RWPE1 (cell line): ENCODE results near the gene ATP2C2.
"Not testable (repeated sequence)": the region's sequence is repeated elsewhere in the genome, so short reads cannot be mapped to it uniquely, and the experiment has no call there.

ENCODE experiments used
- CTCF ChIA-PET: fragments of 350-600 bp; sonication (Branson Sonifier 250); formaldehyde crosslinking; extraction: SDS; loops from one replicate; lab custom pipeline; 2021; lab: Yijun Ruan, JAX
- POLR2A ChIA-PET: fragments of 400-600 bp; formaldehyde crosslinking; extraction: SDS; loops from one replicate; lab custom pipeline; 2020; ENCODE audit warnings: antibody characterized with exemption; ENCODE audit not compliant: low non-redundant PET; lab: Yijun Ruan, JAX
- DNase-seq: peaks from one replicate; pipeline ENCODE4 v3.0.0; 2012; ENCODE audit warnings: low spot score
- H3K27ac ChIP-seq: fragments of 450-650 bp; 2 replicates; pipeline ENCODE4 v1.5.1; 2017
- TF ChIP-seq, protein P1 (sequence below): fragments of 450-650 bp; conservative IDR thresholded peaks from 2 replicates; pipeline ENCODE4 v1.5.1; 2017; ENCODE audit warnings: low read depth, mild to moderate bottlenecking

The ATP2C2 gene

DNA sequence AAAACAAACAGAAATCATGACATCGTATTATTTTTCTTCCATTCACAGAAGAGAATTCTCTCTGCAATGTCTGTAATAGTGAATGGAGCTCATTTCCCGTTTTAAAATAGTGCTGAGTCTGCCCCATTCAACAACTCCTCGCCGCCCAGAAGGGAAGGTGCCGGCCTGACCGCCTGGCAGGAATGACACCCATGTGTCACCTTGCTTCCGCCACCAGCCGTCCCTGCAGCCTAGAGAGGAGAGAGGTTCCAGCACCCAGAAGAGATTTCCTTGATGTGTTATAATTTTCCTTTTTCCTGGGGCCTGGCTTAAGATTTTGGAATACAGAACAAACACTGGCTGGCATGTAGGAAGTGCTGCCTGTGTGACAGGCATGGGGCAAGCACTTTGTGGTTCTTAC, 76.1 kb downstream of the ATP2C2 start:
- ChIA-PET CTCF (interaction anchor here (0.6 kb wide), 1 partner anchor 24 kb away, joined by 5 read pairs; no protein-coding TSS in a partner anchor), POLR2A (no interaction called here)
- H3K27ac ChIP-seq = no peak overlapping the region
- TF ChIP-seq, protein P1, sequence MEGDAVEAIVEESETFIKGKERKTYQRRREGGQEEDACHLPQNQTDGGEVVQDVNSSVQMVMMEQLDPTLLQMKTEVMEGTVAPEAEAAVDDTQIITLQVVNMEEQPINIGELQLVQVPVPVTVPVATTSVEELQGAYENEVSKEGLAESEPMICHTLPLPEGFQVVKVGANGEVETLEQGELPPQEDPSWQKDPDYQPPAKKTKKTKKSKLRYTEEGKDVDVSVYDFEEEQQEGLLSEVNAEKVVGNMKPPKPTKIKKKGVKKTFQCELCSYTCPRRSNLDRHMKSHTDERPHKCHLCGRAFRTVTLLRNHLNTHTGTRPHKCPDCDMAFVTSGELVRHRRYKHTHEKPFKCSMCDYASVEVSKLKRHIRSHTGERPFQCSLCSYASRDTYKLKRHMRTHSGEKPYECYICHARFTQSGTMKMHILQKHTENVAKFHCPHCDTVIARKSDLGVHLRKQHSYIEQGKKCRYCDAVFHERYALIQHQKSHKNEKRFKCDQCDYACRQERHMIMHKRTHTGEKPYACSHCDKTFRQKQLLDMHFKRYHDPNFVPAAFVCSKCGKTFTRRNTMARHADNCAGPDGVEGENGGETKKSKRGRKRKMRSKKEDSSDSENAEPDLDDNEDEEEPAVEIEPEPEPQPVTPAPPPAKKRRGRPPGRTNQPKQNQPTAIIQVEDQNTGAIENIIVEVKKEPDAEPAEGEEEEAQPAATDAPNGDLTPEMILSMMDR = no peak
- no peak for DNase-seq

- TF ChIP-seq, protein P1 = no peak
- DNase-seq = no peak
- ChIA-PET POLR2A (no interaction called here), CTCF (interaction anchor here (1.3 kb wide), 1 partner anchor 169 kb away, joined by 6 read pairs; no protein-coding TSS in a partner anchor)
- no peak overlapping the region for H3K27ac ChIP-seq
These were observed 77.7 kb downstream of the ATP2C2 start for GRCh38 chr16:84446084-84446483.

DNA sequence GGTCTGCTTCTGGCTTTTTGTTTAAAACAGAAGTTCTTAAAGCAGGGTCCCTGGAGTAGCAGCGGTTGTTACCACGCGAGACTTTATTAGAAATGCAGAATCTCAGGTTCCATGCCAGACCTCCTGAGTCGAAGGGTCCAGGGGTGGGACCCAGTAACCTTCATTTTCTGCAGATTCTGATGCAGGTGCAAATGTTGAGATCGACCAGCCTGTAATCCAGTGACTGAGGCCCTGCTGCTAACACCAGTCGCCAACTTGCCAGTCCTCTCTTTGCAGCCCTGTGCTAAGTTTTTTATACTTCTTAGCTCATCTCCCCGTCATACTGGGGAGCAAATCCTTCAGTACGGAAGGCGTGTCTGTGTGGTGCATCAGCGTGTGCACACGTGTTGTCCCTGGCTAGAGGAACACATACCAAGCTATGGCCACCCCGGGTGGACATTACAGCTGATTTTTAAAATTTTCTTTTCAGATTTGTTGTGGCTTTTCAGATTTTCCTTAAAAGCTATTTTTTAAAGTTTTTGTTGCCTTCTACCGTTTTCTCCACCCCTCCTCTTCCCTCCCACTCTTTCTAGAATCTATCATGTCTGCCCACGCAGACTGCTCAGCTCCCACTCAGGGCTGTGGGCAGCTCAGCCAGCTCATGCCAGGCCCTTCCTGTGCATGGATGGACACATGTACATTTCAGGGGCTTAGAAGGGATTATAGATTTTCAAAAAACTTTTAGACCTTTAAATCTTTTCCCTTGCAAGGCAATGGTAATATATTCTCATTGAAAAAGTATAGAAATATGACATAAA, 78.5 kb downstream of the ATP2C2 start:
- CTCF ChIA-PET = interaction anchor here (0.5 to 1.3 kb wide), 2 partner anchors 170 kb away, joined by 3 to 6 read pairs; no protein-coding TSS in a partner anchor
- TF ChIP-seq, protein P1 = no peak
- DNase-seq = no peak
- H3K27ac ChIP-seq = no peak overlapping the region
- POLR2A ChIA-PET = no interaction called here

- no peak for DNase-seq
- ChIA-PET POLR2A (no interaction called here), CTCF (interaction anchor here (0.6 kb wide), 1 partner anchor 177 kb away, joined by 3 read pairs; no protein-coding TSS in a partner anchor)
- H3K27ac ChIP-seq = no peak overlapping the region
- TF ChIP-seq, protein P1 = no peak
These were observed 80.1 kb downstream of the ATP2C2 start for GRCh38 chr16:84448444-84448843.

DNA sequence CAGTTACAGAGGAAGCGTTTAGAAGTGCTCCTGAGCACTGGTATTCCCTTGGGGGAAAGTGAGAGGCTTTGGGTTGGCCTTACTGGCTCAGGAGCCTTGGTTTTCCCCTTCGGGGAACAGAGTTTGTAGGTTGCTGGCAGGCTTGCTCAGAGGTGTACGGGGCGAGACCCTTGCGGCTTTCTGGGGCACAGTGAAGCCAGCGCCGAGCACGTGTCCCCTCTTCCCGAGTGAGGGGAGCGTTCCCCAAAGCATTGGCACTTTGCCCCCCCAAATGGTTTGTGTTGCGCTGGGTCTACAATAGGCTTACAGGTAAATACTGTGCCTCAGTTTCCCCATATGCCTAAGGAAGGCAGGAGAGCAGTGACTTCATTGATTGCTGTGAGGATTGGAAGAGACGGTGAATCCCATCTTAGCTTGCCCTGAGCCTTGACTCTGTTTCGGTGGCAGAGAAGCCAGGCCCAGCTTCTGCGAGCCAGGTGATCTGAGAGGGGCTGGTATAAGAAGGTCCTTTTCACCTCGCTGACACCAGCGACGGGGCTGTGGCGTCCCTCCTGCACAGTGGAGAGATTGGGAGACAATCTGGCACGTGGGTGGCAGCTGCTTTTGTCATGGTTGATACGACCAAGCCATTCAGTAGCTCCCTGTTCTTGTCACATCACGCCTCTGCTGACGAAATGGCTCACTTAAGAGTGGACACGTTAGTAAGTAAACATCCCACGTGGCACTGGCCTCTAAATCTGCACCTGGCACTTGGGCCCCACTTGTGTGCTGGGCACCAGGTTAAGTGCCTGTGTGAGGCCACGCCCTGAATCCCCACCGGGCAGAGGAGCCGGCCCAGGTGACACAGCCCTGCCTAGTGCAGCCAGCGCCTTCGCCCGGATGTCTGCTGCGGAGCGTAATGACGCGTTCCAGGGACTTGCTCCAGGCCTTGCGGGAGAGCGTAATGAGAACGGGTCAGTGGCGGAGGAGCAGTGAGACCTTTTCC, 81.1 kb downstream of the ATP2C2 start:
- no peak overlapping the region for H3K27ac ChIP-seq
- ChIA-PET CTCF (no interaction called here), POLR2A (no interaction called here)
- no peak for DNase-seq
- TF ChIP-seq, protein P1 = no peak

DNA sequence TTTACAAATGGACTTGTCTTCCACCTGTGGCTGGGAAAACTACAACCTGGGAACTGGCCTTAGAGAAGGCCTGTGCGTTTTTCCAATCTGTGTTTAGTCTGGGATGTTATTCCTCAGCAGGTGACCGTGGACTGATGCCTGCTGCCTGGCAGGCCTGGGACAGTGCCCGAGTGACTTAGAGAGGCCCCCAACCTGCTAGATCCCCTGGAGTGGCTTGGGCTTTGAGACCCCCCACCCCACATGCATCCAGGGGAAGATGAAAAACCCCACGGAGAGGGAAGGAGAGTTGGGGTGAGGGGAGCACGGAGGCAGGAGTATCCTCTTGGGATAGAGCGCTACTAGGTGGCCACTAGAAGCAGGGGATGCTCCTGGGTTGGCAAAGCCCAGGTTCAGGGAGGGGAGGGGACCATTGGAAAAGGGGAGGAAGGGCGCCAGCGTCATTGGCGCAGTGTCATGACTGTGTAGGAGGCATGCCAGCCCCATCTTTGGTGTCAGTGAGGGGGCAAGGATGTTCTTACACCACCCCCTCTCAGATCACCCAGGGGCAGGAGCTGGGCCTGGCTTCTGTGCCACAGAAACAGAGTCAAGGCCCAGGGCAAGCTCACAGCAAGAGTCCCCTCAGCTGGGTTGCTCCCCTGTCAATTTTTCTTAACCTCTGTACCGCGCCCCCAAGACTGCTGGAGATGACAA, 82.0 kb downstream of the ATP2C2 start:
- no peak for DNase-seq

GRCh38 chr16:84451010-84451676, 82.8 kb downstream of the ATP2C2 start:
- DNase-seq, CTCF ChIA-PET, POLR2A ChIA-PET, H3K27ac ChIP-seq: not testable (repeated sequence)

More for the DNA sequence above, 82.0 kb downstream of the ATP2C2 start:
- H3K27ac ChIP-seq = no peak overlapping the region
- ChIA-PET CTCF (interaction anchor here (0.6 kb wide), 1 partner anchor 1121 kb away, joined by 3 read pairs; no protein-coding TSS in a partner anchor), POLR2A (no interaction called here)
- TF ChIP-seq, protein P1 = no peak
